AG09309 (cell line): ENCODE measurements around the gene TBXAS1.

Experiments
- DNase-seq: peaks from one replicate; pipeline ENCODE4 v3.0.0-alpha.2; 2010; ENCODE audit warnings: low read depth
- H3K4me3 ChIP-seq: 2 replicates; pipeline ENCODE4 v1.5.1; 2011; ENCODE audit warnings: mild to moderate bottlenecking, low read depth, low read length, moderate library complexity; ENCODE audit not compliant: control insufficient read depth
- TF ChIP-seq, protein P1 (sequence below): IDR thresholded peaks from 2 replicates; pipeline ENCODE4 v1.5.1; 2011; ENCODE audit warnings: mild to moderate bottlenecking, low read depth, low read length, inconsistent platforms; ENCODE audit not compliant: insufficient read depth, control insufficient read depth; ENCODE audit errors: missing control alignments

TBXAS1 gene

DNA sequence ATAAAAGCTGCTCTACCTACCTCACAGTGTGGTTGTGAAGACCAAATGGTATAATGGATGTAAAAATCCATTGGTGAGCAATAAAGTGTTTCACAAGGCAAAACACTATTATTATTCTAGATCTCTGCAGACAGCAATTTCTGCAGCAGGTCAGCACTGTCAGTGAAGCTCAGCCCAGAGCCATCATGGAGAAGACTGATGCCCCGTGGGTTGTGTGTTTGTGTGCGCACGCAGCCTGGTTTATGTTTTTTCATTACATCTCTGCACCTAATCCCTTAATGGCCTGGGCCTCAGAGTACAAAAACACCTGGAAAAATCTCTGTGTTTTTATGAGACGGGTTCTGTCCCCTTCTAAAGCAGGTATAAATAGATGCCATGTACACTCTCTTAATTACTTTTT is 169.5 kb downstream of the TBXAS1 start:
- H3K4me3 ChIP-seq, result no peak overlapping the region
- TF ChIP-seq, protein P1, sequence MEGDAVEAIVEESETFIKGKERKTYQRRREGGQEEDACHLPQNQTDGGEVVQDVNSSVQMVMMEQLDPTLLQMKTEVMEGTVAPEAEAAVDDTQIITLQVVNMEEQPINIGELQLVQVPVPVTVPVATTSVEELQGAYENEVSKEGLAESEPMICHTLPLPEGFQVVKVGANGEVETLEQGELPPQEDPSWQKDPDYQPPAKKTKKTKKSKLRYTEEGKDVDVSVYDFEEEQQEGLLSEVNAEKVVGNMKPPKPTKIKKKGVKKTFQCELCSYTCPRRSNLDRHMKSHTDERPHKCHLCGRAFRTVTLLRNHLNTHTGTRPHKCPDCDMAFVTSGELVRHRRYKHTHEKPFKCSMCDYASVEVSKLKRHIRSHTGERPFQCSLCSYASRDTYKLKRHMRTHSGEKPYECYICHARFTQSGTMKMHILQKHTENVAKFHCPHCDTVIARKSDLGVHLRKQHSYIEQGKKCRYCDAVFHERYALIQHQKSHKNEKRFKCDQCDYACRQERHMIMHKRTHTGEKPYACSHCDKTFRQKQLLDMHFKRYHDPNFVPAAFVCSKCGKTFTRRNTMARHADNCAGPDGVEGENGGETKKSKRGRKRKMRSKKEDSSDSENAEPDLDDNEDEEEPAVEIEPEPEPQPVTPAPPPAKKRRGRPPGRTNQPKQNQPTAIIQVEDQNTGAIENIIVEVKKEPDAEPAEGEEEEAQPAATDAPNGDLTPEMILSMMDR, result no peak
- no peak for DNase-seq

DNA sequence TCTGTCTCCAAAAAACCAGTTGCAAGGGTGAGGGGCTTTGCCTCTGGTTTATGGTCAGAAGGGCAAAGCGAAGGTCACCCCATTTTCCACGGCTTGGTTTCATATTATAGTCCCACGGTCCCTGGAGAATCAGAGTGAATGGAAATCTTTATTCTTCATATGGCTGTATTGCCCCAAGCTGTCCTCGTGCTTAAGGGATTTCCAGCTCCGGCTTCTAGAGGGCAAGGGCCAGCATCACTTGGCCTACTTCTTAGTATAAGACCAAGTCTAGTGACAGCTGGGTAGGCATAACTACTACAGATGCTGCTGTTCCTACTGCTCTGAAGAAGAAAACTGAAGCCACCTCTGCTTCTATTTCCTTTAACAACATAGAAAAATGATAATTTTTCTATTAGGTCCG is 170.5 kb downstream of the TBXAS1 start:
- TF ChIP-seq, protein P1, result no peak
- H3K4me3 ChIP-seq, result no peak overlapping the region
- no peak for DNase-seq

DNA sequence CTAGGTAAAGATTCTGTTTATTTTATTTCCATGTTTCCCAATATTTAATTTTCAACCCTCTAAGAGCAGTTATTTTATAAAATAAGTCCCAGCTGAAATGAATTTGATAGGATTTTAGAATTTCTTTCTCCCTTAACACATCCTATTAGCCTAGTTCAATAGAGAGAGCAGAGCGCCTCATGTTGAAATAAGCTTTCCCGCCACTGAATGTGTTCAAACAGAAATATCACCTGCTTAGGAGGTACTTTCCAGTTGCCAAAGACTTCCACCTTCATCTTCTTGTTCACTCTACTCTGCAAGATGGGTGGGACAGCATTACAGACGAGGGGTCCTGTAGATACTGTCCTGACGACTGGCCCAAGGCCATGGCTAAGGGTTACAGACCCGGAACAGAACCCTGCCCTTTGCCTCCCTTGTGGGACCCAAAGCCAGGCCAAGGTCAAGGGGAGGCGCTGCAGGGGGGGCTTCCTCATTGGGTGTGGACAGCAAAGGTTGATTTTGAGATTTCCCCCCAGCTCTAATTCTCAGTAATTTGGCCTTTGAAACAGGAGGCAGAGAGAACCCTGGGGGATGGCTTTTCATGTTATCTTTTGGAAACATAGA is 171.7 kb downstream of the TBXAS1 start:
- TF ChIP-seq, protein P1, result no peak
- DNase-seq, result no peak
- H3K4me3 ChIP-seq, result no peak overlapping the region

DNA sequence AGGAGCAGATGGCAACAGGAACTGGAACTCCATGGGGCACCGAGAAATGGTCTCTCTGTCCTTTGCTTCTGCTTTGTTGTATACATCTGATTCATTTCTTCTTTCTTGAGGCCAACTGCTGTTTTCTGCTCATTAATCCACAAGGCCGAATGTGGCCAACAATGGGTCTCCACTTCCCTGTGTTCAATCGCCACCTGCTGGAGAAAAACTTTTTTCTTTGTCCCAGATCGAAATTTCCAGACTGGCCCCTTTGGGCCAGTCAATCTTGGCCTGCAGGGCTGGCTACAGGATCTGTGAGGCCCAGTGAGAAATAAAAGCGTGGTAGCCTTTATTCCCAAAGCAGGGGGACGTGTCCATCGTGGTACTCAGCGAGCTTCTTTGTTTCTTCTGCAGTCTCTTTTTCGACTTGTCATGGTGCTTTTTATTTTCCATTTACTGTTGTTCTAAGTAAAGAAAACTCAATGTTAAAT is 174.9 kb downstream of the TBXAS1 start:
- TF ChIP-seq, protein P1, result peak; percentile 65
- DNase-seq, result no peak
- no peak overlapping the region for H3K4me3 ChIP-seq

DNA sequence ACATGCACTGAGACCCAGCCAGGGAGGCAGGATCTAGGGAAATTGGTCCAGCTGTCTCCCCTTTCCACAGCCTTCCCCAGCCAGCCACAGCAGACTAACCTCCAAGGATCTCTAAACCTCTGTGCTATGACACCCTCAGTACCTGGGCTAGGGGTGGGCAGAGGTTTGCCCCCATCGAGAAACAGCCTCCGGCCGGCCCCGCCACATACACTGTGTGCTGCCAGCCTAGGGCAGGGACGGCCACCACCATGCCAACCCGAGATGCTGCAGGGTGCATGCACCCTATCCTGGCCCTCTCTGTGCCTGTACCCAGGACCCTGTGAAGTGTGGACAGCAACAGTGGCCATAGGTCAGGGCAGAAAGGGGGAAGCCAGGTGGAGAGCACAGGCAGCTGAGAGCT is 175.6 kb downstream of the TBXAS1 start:
- DNase-seq, result no peak
- TF ChIP-seq, protein P1, result no peak

DNA sequence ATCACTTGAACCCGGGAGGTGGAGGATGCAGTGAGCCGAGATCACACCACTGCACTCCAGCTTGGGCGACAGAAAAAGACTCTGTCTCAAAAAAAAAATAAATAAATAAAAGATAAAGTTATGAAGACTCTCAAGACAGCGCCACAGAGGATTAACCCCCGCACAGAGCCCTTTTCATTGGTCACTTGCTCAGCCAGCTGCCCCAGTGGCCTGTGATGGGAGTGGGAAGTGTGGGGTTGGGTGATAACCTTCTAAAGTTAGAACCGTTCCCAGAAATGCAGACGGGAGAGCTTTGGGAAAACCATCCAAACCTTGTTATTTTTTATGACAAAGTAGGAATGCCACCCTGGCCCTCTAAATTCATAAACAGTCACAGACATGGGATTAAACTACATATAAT is 176.3 kb downstream of the TBXAS1 start:
- TF ChIP-seq, protein P1, result no peak
- DNase-seq, result no peak
- H3K4me3 ChIP-seq, result no peak overlapping the region

More for the DNA sequence above, 175.6 kb downstream of the TBXAS1 start:
- H3K4me3 ChIP-seq, result no peak overlapping the region
